HG02610 (cell line): ENCODE data around the gene ANKRD2.
A peak's percentile ranks its signal among the peaks of the same experiment; 100 is the strongest.

ENCODE experiments used
- ATAC-seq: cut with Tn5 transposase; IDR thresholded peaks from one replicate; pipeline ENCODE4 v1.9.1; 2021; ENCODE audit warnings: mild to moderate bottlenecking, moderate library complexity; ENCODE audit not compliant: unreplicated experiment

ANKRD2 gene

GRCh38 chr10:97632949-97633884 is 60.6 kb downstream of the ANKRD2 start, which contains the start of gene MORN4:
MORN4 (minus strand) TSS chr10:97633500; CDS start chr10:97619653, 13,847 bp downstream.
- peak; percentile 99 for ATAC-seq
